Uterus (tissue), 2 donors: ENCODE results near the gene CASP2.

Source experiments
- CTCF ChIP-seq, 4 experiments: fragments of 200-600 bp in 2 of 4; fragments of 450-650 bp in 2 of 4; sonication (generic) in 2 of 4; IDR thresholded peaks; one replicate each; pipeline ENCODE4 v1.5.1; 2016 to 2019; ENCODE audit warnings: antibody characterized with exemption in 4 of 4, mild to moderate bottlenecking in 2 of 4, moderate library complexity in 1 of 4
- POLR2A ChIP-seq, 2 donors: fragments of 450-650 bp; IDR thresholded peaks; one replicate each; pipeline ENCODE4 v1.6.1; 2016; ENCODE audit warnings: antibody characterized with exemption in 2 of 2, mild to moderate bottlenecking in 1 of 2, moderate library complexity in 1 of 2

DNA sequence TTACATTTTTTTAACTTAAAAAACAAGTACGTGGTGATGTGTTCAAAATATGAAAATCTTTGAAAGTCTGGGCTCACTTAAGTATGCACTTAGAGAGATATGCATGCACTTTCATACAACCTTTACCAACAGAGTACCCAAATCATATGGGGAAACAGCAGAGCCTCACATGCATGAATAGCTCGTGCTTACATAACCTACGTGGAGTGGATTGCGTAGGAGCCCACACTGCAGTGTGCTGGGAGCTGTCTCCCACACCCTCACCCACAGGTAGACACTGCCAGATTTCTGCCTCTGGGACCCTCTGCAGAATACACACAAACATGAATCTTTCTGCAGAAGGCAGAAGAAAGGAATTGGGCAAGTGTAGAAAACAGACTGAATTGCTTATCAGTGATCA lies 28.3 kb downstream of the CASP2 start:
- TF ChIP-seq POLR2A (IDR thresholded peaks at IDR 0.05) (no peak), CTCF (IDR thresholded peaks at IDR 0.05) (no peak)
